ENCODE measurements around the gene TOMM34.

Gene TOMM34, protein sequence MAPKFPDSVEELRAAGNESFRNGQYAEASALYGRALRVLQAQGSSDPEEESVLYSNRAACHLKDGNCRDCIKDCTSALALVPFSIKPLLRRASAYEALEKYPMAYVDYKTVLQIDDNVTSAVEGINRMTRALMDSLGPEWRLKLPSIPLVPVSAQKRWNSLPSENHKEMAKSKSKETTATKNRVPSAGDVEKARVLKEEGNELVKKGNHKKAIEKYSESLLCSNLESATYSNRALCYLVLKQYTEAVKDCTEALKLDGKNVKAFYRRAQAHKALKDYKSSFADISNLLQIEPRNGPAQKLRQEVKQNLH

DNA sequence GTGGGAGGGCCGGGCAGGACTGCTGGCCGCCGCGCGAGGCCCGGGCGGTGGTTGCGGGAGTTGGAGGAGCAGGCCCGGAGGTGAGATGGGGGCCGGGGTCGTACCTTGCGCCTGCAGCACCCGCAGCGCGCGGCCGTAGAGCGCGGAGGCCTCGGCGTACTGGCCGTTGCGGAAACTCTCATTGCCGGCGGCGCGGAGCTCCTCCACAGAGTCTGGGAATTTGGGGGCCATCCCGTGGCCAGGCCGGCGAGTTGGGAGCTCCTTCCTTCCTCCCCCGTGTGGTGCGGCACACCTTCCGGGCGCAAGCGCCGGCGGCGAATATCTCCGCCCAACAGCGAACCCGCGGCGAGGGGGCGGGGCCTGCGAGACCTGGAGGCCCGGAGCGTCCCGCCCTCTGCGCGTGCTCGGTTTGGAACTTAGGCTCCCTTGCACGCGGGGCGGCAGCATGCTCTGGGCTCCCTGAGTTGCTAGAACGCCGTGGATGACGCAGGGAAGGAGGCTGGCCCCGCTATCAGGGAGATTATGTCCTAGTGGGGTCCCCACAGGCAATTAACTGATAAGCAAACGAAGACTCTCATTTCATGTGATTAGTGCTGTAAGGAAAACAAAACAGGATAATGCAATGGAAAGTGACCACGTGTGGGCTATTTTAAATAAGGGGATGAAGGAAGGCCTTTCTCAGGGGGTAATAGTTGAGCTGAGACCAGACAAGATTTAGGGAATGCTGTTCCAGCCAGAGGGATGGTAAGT is at the start of gene TOMM34:
TOMM34 (minus strand) TSS at position 295 of the 750 bp plus-strand sequence; CDS start at position 231, 64 bp downstream.
- DNase-seq: peak; percentile 73

DNA sequence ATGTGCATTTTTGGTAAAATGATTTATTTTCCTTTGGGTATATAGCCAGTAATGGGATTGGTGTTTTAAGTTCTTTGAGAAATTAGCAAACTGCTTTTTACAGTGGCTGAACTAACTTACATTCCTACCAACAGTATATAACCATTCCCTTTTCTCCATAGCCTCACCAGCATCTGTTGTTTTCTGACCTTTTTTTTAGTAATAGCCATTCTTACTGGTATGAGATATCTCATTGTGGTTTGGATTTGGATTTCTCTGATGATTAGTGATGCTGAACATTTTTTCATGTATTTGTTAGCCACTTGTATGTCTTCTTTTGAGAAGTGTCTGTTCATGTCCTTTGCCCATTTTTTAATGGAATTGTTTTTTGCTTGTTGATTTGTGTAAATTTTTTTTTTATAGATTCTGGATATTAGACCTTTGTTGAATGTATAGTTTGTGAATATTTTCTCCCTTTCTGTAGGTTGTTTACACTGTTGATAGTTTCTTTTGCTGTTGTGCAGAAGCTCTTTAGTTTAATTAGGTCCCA is 48.4 kb upstream of the TOMM34 start:
- DNase-seq: no peak

DNA sequence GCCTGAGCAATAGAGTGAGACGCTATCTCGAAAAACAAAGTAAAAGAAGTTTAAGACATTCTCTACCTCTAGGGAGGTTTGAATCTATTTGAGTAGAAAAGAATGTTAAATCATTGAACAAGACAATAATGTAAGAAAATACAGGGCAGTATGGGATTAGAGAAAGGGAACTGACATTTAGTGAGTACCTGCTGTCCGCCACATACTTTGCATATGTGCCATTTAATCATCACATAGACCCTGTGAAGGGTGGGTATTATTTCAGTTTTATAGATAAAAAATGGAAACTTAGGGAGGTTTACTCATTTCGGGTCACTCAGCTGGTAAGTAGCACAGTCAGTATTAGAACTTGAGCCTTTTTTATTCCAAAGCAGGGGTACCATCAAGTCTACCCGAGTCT is 37.5 kb upstream of the TOMM34 start:
- no peak for DNase-seq

DNA sequence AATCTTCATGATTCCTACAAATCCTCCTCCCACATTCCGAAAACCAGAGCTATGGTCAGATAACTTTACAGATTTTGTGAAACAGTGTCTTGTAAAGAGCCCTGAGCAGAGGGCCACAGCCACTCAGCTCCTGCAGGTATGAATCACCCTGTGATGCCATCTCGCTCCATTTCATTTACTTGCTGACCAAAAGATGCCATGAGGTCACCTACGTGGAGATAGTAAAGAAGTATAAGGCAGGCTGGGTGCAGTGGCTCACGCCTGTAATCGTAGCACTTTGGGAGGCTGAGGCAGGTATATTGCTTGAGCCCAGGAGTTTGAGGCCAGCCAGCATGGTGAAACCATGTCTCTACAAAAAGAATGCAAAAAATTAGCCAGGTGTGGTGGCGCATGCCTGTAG is 37.0 kb upstream of the TOMM34 start:
- DNase-seq: no peak

DNA sequence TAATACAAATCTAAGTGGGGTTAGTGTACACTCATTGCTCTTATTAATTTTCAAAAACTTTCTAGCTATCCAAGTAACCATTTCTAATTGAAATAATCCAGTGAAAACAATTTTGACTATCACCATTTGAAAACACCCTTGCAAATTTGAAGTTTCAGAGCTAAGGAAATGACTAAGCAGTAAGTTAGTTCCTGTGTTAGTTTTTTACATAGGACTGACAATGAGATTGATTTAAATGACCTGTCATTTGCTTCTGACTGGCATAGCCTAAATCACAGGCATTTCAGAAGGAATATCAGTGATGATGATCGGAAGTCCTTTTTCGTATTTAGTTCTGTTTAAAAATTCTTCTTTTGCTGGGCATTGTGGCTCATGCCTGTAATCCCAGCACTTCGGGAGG is 33.1 kb upstream of the TOMM34 start:
- no peak for DNase-seq

DNA sequence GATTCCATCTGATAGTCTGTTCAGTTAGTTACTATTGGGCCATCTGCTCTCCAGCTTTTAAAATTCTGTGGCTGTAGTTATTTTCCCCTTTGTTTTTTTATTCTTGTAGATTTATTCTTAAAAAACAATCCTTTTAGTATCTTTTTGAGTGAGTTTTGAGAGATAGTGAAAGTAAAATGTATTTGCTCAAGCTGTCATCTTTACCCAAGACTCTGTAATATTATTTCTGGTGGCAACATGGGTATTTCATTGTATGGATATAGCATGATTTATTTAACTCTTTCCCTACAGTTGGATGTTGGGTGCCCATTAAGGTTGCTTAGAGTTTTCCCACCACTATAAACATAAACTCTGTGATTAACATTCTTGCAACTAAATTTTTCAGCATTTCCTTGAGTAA is 30.8 kb upstream of the TOMM34 start:
- DNase-seq: no peak

DNA sequence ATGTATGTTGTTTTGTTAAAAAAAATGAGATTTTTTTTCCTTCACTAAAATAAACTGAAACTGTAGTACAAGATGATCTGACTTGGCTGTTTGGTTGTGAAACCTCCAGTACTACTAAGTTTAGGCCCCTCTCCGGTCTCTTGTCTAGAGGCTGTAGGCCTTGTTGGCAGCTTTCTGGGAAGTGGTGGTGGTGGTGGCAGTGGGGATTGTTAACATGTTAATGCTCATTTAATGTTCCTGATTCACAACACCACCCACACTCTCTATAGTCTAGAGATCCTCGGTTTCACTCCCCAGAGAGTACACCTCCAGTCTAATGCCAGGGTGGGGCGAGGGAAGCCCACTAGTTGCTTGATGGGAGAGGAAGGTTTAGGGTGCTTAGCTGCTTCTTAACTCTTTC is 30.2 kb upstream of the TOMM34 start:
- DNase-seq: no peak

DNA sequence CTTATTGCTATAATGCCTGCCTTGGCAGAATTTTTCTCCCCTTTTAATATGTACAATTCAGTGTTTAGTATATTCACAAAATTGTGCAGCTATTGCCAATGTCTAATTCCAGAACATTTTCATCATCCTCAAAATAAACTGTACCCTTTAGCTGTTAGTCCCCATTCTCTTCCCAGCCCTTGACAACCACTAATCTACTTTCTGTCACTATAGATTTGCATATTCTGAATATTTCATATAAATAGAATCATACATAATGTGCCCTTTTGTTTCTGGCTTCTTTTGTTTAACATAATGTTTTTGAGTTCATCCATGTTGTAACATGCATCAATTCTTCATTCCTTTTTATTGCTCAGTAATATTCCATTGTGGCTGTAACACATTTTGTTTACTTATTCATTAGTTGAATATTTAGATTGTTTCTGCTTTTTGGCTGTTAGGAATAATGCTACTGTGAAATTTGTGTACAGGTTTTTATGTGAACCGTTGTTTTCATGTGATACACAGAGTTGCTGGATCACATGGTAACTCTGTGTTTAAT is 28.5 kb upstream of the TOMM34 start:
- DNase-seq: no peak

DNA sequence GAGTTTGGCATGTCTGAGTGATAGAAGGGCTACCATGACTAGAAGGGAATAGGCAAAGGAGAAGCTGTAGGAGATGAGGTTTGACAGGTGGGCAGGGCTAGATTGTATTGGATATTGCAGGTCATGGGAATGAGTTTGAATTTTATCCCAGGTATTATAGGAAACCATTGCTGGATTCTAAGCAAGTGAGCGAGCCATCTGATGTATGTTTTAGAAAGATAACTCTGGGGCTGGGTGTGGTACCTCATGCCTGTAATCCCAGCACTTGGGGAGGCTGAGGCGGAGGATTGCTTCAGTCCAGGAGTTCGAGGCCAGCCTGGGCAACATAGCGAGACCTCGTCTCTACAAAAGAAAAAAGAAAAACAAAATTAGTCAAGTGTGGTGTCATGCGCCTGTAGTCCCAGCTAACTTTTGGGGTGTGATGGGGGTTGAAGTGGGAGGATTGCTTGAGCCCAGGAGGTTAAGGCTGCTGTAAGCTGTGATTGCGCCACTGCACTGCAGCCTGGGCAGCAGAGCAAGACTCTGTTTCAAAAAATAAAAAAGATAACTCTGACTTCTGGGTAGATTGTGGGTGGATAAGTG is 23.0 kb upstream of the TOMM34 start:
- no peak for DNase-seq

DNA sequence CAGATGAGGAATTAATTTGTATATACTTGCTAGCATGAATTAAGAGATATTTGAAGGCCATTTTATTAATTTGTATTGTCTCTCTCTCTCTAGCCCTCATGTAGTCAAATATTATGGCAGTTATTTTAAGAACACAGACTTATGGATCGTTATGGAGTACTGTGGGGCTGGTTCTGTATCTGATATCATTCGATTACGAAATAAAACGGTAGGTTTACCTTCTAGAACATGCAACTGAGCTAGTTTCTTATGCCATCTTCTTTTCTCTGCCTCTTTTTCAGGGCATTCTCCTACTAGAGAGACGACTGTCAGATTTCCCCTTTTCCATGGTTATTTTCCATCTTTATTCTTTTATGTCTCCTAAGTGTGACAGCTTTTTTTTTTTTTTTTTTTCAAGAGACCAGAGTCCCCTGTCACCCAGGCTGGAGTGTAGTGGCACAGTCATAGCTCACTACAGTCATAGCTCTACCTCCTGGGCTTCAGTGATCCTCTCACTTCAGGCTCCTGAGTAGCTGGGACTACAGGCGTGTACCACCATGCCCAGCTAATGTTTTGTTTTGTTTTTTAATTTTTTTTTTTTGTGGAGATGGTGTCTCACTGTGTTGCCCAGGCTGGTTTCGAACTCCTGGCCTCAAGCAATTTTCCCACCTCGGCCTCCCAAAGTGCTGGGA is 21.7 kb upstream of the TOMM34 start:
- DNase-seq: no peak

DNA sequence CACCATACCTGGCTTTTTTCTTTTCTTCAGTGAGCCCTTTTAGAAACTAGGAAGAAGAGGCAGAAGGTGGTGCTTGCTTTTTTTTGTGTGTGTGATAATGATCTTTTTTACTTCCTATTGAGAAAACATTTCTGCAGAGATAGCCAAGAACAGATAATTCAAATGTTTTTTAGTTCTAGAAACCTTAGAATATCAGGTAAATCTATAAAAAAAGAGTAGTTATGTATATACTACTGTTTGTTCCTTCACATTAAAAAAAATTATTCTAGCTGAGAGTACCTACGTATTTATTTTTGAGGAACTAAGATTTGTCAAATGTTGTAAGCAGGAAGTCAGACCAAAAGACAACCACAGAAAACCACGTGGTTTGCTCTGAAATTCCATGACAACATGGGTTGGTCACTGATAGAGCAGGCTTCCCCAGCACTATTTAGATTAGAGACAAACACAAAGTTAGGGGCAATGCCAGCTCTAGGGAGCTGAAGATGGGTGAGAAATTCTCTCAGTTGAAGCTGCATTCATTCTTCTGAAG is 19.0 kb upstream of the TOMM34 start:
- no peak for DNase-seq

DNA sequence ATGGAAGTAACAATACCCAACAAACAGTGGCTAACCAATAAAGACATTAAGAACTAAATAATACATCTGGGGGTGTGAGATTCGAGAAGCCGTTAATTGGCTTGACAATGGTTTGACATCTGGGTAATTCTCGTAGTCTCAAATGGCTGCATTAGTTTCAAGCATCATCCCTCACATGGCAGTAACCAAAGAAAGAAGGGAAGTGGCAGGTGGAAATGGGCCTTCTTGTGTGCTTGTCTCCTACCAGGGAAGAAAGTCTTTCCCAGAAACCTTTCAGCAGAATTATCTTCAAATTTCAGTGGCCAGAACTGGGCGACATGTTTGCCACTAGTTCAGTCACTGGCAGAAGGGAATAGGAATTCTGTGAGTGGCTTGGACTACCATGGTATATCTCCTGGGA is 16.5 kb upstream of the TOMM34 start:
- no peak for DNase-seq

DNA sequence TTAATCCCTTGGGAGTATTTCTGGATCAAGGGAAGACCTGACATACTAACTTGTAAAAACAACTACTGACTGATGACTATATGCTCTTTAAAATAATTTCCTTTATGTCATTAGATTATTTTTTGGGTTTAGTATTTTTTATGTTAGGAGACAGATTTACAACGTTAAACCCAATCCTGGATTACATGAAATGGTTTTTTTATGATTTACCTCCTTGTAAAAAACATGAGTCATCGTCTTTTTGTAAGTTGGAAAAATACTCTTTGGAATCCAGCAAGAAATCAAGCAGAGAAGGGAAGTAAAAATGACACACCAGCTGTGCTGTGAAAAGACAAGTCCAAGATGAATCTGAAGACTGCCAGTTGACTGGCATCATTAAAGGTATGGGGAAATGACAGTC is 12.9 kb upstream of the TOMM34 start:
- no peak for DNase-seq

DNA sequence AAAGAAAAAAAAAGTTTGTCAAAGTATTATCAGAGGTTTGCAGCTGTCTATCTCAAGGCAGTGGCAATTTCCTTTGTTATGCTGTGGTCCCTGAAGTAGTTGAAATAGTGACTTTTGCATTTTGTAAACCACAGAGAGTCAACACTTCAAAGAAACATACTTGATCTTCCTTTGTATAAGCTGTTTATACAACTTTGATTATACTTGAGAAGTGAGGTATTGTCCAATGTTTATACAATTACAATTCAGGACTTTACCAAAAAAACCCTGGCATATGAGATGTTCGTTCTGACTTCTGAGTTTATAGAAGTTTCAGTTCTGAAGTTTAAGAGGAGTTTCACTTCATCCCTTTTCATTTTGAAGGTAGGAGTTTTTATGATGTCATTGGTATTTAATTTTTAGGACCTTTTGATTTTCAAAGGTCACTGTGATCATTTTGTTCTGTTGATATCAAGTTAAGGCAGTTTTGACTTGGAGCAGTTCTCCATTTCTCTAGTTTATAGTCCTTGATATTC is 10.1 kb upstream of the TOMM34 start:
- no peak for DNase-seq

DNA sequence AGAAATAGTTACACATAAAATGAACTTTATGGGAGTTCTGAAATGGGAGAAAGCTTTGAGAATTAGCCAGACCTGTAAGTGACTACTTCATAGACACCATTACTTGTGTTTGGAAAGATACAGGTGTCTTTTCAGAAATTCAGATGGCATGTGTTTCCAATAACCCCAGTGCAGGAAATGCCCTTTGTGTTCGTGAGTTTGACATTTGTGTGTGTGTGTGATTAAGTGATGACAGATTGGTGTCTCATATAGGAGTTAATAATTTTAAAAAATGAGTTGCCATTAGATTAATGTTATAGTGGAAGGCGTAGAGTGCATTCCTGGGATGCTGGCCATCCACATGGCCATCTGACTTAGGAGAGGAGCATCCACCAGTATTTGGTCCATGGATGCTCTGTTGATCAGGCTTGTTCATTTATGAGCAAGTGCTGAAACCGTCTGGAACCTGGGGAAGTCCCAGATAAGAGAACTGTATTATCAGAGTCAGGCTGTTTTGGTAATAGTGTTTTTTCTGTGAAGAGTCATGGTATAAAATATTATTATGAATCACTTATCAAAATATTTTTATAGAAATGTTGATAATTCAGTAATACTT is 9.2 kb upstream of the TOMM34 start:
- DNase-seq: no peak

DNA sequence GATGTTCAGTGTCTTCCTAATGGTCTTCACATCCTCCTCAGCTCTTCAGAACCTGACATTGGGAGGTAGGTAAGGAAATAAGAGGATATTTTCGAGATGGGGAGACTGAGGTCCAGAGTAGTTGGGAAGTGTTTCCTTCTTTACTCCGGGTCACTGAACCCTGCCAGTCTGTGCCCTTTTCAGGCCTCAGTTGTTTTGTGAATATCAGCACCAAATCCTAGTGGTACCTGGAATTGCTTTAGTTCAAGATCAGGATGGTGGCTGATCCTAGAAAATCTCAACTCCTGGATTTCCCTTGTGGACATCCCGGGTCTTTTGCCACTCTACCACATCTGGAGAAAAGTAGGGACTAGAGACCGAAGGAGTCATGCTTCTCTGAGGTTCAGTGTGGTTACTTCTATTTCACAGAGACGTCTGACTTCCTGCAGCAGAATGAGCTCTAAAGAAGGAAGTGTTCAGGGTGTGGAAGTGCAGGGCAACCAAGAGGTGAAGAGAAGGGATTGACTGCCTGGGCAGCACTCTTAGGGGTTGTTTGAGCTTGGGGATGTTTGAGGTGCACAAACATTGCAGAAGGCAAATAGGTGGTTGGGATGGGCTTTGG is 7.1 kb upstream of the TOMM34 start:
- no peak for DNase-seq

DNA sequence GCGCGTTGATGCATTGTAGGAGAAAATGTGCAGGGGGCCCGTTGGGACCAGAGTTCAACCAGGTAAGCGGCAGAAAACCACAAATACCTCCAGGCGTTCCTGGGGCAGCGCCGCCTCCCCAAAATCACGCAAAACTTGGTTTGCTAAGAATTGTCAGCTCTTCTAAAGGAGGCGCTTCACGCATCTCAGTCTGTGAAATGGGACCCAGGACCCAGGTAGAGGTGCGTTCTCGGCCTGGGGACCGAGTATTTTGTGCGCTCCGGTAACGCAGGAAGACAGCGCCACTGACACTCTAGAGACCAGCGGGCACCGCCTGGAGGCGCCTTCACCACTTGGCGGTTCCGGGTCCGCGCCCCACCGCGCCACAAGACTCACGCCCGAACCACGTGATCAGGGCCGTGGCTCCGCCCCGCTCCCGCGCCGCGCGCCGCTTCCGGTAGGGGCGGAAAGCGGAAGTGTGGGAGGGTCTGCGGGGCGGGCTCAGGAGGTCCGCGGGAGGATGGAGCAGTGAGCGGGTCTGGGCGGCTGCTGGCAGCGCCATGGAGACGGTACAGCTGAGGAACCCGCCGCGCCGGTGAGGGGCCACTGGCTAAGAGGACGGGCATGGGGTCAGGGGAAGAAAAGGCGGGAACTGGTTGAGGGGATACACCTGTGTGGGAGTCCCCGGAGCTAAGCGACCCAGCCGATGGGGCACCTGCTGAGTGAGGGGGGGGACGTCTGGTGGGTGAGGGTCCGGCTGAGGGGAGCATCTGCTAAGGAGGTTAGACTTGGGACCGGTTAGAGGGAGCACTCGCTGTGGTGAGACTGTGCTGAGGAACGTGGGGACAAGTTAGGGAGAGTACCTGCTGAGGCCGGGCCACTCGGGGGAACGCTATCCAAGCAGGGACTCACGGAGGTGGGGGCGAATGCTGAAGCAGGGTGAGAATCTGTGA is 6.1 kb upstream of the TOMM34 start, which contains the start of gene STK4:
STK4 (plus strand) TSS at position 483 of the 932 bp plus-strand sequence; CDS start at position 540, 57 bp downstream.
- DNase-seq: peak; percentile 73

DNA sequence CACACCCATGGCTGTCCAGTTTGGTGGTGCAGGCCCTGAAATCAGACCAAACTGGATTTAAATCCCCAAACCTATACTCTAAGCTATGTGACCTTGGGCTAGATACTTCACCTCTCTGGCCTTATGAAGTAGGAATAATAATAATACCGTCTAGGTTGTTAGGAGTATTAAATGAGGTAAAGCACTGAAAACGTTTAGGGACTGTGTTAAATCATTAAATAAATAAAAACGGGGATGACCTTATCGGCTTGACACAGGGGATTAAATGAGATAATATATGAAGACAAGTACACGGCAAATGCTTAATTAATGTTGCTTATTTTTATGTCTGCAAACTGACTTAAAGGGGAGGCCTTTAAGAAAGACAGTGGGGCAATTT is 5.4 kb upstream of the TOMM34 start:
- DNase-seq: no peak

DNA sequence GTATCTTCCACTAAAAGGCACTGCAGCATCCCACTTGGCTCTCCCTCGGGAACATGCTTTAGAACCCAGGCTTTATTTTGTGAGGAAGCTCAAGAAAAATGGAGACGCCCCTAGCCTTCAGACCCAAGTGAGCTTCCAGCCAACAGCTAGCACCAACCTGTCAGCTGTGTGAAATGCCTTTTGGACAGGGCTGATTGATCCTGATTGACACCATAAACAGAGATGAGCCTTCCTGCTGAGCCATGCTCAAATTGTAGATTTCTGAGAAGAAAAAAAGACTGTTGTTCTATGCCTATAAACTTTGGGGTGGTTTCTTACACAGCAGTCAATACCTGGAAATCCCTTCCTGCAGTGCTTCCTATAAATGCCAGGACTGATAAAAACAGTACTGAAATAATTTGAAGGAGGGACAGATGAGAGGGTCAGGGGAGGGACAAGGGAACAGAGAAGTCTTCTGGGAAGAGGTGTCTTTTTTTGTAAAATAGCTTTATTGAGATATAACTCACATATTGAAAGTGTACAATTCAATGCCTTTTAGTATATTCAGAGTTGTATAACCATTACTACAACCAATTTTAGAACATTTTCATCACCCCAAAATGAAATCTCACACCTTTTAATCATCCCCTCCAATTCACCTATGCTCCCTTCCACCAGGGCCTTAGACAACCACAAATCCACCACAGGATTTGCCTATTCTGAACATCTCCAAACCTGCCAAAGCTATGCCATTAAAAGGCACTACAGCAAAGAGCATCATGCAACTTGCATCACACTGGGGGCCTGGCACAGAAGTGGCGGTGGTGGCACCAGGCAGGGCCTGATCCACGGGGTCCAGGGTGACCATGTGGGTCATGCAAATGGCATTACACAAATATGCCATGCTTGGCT is 3.4 kb upstream of the TOMM34 start:
- no peak for DNase-seq

All from NCI-H1694 (cell line).